Activated CD4-positive, alpha-beta T cell treated with anti-CD3 and anti-CD28 coated beads, Interleukin-2, amount 50 U/mL, for 1 hour (primary cell): ENCODE measurements around the gene ARHGEF1.

Experiments used
- DNase-seq: peaks from one replicate; pipeline ENCODE4 v3.0.0-alpha.2; 2020

ARHGEF1 gene

GRCh38 chr19:41920882-41921576 lies 38.0 kb downstream of the ARHGEF1 start:
- no peak for DNase-seq

- DNase-seq = no peak
Measured at GRCh38 chr19:41921577-41922576, 38.9 kb downstream of the ARHGEF1 start.

GRCh38 chr19:41922585-41922984 lies 39.6 kb downstream of the ARHGEF1 start:
- DNase-seq = no peak

GRCh38 chr19:41923045-41923788 lies 40.2 kb downstream of the ARHGEF1 start:
- no peak for DNase-seq

GRCh38 chr19:41924151-41925145 lies 41.5 kb downstream of the ARHGEF1 start:
- DNase-seq = no peak

- no peak for DNase-seq
Measured at GRCh38 chr19:41925208-41926003, 42.4 kb downstream of the ARHGEF1 start.

GRCh38 chr19:41926028-41926762 lies 43.2 kb downstream of the ARHGEF1 start:
- no peak for DNase-seq

GRCh38 chr19:41926763-41927496 lies 43.9 kb downstream of the ARHGEF1 start:
- DNase-seq = no peak

GRCh38 chr19:41927497-41928192 lies 44.7 kb downstream of the ARHGEF1 start:
- no peak for DNase-seq

- DNase-seq = no peak
Measured at GRCh38 chr19:41928221-41928683, 45.3 kb downstream of the ARHGEF1 start, which contains the start of gene ERFL. ERFL (minus strand) TSS chr19:41928449; CDS start chr19:41912919, 15,530 bp downstream.

GRCh38 chr19:41928754-41929535 lies 46.0 kb downstream of the ARHGEF1 start:
- no peak for DNase-seq

- no peak for DNase-seq
Measured at GRCh38 chr19:41929536-41930071, 46.6 kb downstream of the ARHGEF1 start.

- no peak for DNase-seq
Measured at GRCh38 chr19:41930322-41930722, 47.3 kb downstream of the ARHGEF1 start.

GRCh38 chr19:41930926-41931592 lies 48.1 kb downstream of the ARHGEF1 start:
- DNase-seq = no peak

GRCh38 chr19:41932259-41932719 lies 49.3 kb downstream of the ARHGEF1 start:
- DNase-seq = no peak

GRCh38 chr19:41932720-41933332 lies 49.8 kb downstream of the ARHGEF1 start:
- DNase-seq = no peak
